ENCODE data around the gene BNC2. TPM values are rescaled to one million over a fixed set of nuclear protein-coding genes. Genes with fewer than 3 reads are reported as not detected.

The BNC2 gene
- total RNA-seq, 1 experiment from 2014 or later, result 0.20 TPM

GRCh38 chr9:16611001-16611400 lies 259.5 kb downstream of the BNC2 start:
- Mint-ChIP-seq H3K36me3 (ENCODE audit: insufficient read depth, unreplicated experiment) (no peaks in the 10 kb centered on the region), H3K4me3 (ENCODE audit: unreplicated experiment) (no peak overlapping the region), H3K4me1 (ENCODE audit: low read depth, unreplicated experiment) (no peaks in the 10 kb centered on the region), H3K9me3 (ENCODE audit: unreplicated experiment) (no peaks in the 10 kb centered on the region), H3K27me3 (ENCODE audit: insufficient read depth, unreplicated experiment) (peaks cover 3% of the 10 kb centered on the region), H3K27ac (ENCODE audit: unreplicated experiment) (no peak overlapping the region)
- no peaks in the 10 kb centered on the region for H3K4me1 ChIP-seq
- intact Hi-C loops (cut with micrococcal nuclease; ENCODE audit: unreplicated experiment), result no loop called here
- H3K27me3 ChIP-seq (replicated peaks; ENCODE audit: control insufficient read depth, insufficient read depth, low read length), result no peaks in the 10 kb centered on the region
- no peaks in the 10 kb centered on the region for H3K36me3 ChIP-seq (ENCODE audit: control insufficient read depth, insufficient read depth, low read length)
- POLR2A ChIA-PET, result no interaction called here
- H3K9me3 ChIP-seq, result no peaks in the 10 kb centered on the region
- H3K4me3 ChIP-seq (ENCODE audit: low read depth, low read length), result no peak overlapping the region
- DNase-seq, result no peak
- no TSS peak for BruUV-seq (replicated peaks)
- TF ChIP-seq, protein P1, sequence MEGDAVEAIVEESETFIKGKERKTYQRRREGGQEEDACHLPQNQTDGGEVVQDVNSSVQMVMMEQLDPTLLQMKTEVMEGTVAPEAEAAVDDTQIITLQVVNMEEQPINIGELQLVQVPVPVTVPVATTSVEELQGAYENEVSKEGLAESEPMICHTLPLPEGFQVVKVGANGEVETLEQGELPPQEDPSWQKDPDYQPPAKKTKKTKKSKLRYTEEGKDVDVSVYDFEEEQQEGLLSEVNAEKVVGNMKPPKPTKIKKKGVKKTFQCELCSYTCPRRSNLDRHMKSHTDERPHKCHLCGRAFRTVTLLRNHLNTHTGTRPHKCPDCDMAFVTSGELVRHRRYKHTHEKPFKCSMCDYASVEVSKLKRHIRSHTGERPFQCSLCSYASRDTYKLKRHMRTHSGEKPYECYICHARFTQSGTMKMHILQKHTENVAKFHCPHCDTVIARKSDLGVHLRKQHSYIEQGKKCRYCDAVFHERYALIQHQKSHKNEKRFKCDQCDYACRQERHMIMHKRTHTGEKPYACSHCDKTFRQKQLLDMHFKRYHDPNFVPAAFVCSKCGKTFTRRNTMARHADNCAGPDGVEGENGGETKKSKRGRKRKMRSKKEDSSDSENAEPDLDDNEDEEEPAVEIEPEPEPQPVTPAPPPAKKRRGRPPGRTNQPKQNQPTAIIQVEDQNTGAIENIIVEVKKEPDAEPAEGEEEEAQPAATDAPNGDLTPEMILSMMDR (IDR thresholded peaks at IDR 0.05; ENCODE audit: insufficient read depth in 1 of 2, low read depth in 1 of 2, low read length in 1 of 2, severe bottlenecking in 1 of 2, unreplicated experiment in 1 of 2), result no peak
- CTCF ChIA-PET, result no interaction called here

GRCh38 chr9:16610538-16610937 lies 259.9 kb downstream of the BNC2 start:
- no peaks in the 10 kb centered on the region for H3K9me3 Mint-ChIP-seq (ENCODE audit: unreplicated experiment)
- no peak for DNase-seq
- no TSS peak for BruUV-seq (replicated peaks)
- TF ChIP-seq, protein P1 (IDR thresholded peaks at IDR 0.05; ENCODE audit: insufficient read depth in 1 of 2, low read depth in 1 of 2, low read length in 1 of 2, severe bottlenecking in 1 of 2, unreplicated experiment in 1 of 2), result no peak
- peaks cover 3% of the 10 kb centered on the region for H3K27me3 Mint-ChIP-seq (ENCODE audit: insufficient read depth, unreplicated experiment)
- no peaks in the 10 kb centered on the region for H3K36me3 Mint-ChIP-seq (ENCODE audit: insufficient read depth, unreplicated experiment)
- no peak overlapping the region for H3K27ac Mint-ChIP-seq (ENCODE audit: unreplicated experiment)
- Histone ChIP-seq H3K4me3 (ENCODE audit: low read depth, low read length) (no peak overlapping the region), H3K9me3 (no peaks in the 10 kb centered on the region), H3K36me3 (ENCODE audit: control insufficient read depth, insufficient read depth, low read length) (no peaks in the 10 kb centered on the region), H3K27me3 (replicated peaks; ENCODE audit: control insufficient read depth, insufficient read depth, low read length) (no peaks in the 10 kb centered on the region), H3K4me1 (no peaks in the 10 kb centered on the region)
- CTCF ChIA-PET, result no interaction called here
- POLR2A ChIA-PET, result no interaction called here
- H3K4me1 Mint-ChIP-seq (ENCODE audit: low read depth, unreplicated experiment), result no peaks in the 10 kb centered on the region
- H3K4me3 Mint-ChIP-seq (ENCODE audit: unreplicated experiment), result no peak overlapping the region
- intact Hi-C loops (cut with micrococcal nuclease; ENCODE audit: unreplicated experiment), result no loop called here

GRCh38 chr9:16608906-16609305 lies 261.6 kb downstream of the BNC2 start:
- H3K9me3 ChIP-seq, result no peaks in the 10 kb centered on the region
- no peaks in the 10 kb centered on the region for H3K4me1 Mint-ChIP-seq (ENCODE audit: low read depth, unreplicated experiment)
- no peaks in the 10 kb centered on the region for H3K9me3 Mint-ChIP-seq (ENCODE audit: unreplicated experiment)
- no peaks in the 10 kb centered on the region for H3K27me3 ChIP-seq (replicated peaks; ENCODE audit: control insufficient read depth, insufficient read depth, low read length)
- peaks cover 3% of the 10 kb centered on the region for H3K27me3 Mint-ChIP-seq (ENCODE audit: insufficient read depth, unreplicated experiment)
- no peak overlapping the region for H3K4me3 ChIP-seq (ENCODE audit: low read depth, low read length)
- intact Hi-C loops (cut with micrococcal nuclease; ENCODE audit: unreplicated experiment), result no loop called here
- DNase-seq, result no peak
- H3K4me1 ChIP-seq, result no peaks in the 10 kb centered on the region
- no peak overlapping the region for H3K27ac Mint-ChIP-seq (ENCODE audit: unreplicated experiment)
- POLR2A ChIA-PET, result no interaction called here
- no TSS peak for BruUV-seq (replicated peaks)
- no peaks in the 10 kb centered on the region for H3K36me3 ChIP-seq (ENCODE audit: control insufficient read depth, insufficient read depth, low read length)
- CTCF ChIA-PET, result no interaction called here
- H3K4me3 Mint-ChIP-seq (ENCODE audit: unreplicated experiment), result no peak overlapping the region
- TF ChIP-seq, protein P1 (IDR thresholded peaks at IDR 0.05; ENCODE audit: insufficient read depth in 1 of 2, low read depth in 1 of 2, low read length in 1 of 2, severe bottlenecking in 1 of 2, unreplicated experiment in 1 of 2), result no peak
- H3K36me3 Mint-ChIP-seq (ENCODE audit: insufficient read depth, unreplicated experiment), result no peaks in the 10 kb centered on the region

Measured in Caco-2 (cell line).